GM19463 (cell line): ENCODE data around the gene ZNF407.
"Not testable (repeated sequence)": the region's sequence is repeated elsewhere in the genome, so short reads cannot be mapped to it uniquely, and the experiment has no call there.

Experiments used
- ATAC-seq: cut with Tn5 transposase; IDR thresholded peaks from one replicate; pipeline ENCODE4 v1.9.1; 2021; ENCODE audit warnings: mild to moderate bottlenecking, moderate library complexity; ENCODE audit not compliant: unreplicated experiment

Gene ZNF407

GRCh38 chr18:75085676-75086075 lies 488.0 kb downstream of the ZNF407 start:
- ATAC-seq = not testable (repeated sequence)

GRCh38 chr18:75086494-75087034 lies 488.9 kb downstream of the ZNF407 start:
- no peak for ATAC-seq

DNA sequence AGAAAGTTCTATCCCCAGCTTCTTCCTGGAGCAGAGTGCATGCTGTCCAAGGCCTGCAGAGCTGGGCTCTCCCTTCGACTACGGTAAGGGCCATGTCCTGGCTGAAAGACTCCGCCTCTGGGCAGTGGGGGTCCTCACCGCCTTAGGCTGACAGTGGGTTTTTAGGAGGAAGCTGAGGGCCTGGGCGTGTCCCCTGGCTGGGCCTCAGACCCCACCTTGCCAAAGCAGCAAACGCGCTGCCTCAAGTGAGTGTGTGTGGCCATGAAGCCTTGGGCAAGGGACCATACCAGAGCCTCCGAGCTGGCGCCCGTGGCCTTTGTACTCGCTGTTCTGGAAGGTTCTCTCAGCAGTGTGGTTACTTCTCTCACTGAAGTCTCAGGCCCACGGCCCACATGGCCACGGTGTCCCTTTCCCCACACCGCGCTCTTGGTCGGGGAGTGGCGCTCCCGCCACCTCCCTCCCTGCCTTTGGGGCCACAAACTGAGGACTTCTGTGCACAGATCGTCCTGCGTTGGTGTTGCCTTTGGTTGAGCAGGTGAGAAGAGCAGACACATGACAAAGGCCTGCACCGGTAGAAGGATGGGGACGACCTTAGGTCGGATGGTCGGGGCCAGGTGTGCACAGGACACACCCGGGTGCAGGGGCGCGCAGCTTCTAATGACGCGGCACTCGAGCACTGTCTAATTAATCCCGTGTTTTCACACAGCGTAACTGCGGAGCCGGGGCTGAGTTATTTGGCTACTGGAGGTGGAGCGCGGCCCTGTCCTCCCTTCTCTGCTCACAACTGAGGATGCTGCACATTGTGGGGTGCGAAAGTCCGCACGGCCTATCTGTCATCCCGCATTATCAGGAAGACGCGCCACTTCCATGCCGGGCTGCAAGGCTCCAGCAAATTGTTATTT lies 489.7 kb downstream of the ZNF407 start:
- ATAC-seq = no peak

DNA sequence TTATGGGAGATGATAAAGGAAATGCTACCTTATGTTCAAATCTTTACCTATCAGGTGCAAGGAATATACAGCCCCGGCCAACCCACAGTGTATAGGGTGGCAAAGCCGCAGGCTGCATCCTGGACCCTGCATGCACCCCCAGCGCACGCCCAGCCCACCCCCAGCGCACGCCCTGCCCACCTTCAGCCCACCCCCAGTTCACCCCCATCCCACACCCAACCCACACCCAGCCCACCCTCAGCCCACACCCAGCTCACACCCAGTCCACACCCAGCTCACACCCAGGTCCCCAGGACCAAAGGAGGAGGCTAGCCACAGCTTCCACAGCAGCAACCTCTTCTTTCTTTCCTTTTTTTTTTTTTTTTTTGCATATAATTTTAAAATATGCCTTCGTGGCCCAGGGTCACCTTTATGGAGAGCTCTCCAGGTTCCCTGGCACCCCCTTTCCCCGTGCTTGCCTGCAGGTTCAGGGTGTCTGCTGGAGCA lies 490.4 kb downstream of the ZNF407 start:
- ATAC-seq = no peak

DNA sequence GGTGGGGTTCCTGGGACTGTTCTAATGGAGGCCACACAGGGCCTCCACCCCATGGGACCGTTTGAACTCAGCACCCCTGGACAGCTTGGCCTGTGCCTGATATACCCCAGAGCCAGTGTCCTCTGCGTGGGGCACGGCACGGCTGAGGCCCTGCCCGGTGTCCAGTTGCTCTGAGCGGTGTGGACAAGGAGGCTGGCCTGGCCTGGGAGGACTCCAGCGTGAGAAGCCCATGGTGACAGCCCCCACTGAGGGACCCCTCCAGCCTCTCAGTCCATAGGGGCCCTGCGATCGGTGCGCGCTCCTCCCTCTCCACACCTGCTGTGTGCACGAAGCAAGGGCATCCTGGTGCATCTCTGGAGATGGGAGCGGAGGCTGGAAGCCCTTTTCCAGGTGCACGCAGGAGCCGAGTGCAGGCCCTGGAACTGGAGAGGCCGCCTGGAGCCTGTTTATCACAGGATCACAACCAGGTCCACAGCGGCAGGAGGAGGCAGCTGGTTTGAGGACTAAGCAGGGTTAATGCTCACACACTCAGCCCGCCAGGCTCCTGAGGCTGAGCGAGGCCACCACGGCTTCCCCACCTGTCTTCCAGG lies 491.0 kb downstream of the ZNF407 start:
- ATAC-seq = no peak

GRCh38 chr18:75089748-75090327 lies 492.2 kb downstream of the ZNF407 start:
- ATAC-seq = no peak

GRCh38 chr18:75090336-75090735 lies 492.7 kb downstream of the ZNF407 start:
- no peak for ATAC-seq

GRCh38 chr18:75097491-75098225 lies 500.0 kb downstream of the ZNF407 start:
- no peak for ATAC-seq

GRCh38 chr18:75100832-75101630 lies 503.4 kb downstream of the ZNF407 start:
- no peak for ATAC-seq

DNA sequence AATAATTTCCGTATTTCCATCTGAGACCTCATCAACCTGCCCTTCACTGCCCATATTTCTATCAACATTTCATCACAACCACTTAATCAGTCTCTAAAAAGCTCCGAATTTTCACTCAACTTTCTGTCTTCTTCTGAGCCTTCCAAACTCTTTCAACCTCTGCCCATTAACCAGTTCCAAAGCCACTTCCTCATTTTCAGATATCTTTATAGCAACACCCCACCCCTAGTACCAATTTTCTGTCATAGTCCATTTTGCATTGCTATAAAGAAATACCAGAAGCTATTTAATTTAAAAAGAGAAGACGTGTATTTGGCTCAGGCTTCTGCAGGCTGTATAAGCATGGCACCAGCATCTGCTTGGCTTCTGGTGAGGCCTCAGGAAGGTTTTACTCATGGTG lies 504.2 kb downstream of the ZNF407 start:
- no peak for ATAC-seq

GRCh38 chr18:75104029-75104428 lies 506.4 kb downstream of the ZNF407 start:
- ATAC-seq = not testable (repeated sequence)

- no peak for ATAC-seq
Measured at GRCh38 chr18:75104483-75104882, 506.8 kb downstream of the ZNF407 start.

- ATAC-seq = no peak
Measured at GRCh38 chr18:75105551-75106254, 508.0 kb downstream of the ZNF407 start.

DNA sequence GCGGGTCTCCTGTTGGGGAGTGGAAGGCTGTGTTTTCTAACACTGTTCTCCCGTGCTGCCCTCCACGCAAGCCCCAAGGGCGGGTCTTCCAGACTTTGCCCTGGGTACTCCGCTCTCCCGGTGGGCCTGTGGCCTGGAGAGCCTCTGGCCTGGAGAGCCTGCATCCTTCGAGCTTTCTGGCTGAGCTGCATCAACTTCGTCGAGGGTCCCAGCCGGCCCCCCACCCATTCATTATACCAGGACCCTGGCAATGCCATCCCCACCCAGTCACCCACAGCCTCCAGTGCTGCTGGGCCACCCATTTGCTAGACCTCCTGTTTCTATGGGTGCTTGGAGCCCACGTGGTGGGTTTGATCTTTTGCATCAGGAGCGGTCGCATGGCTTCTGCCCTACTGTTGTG lies 509.1 kb downstream of the ZNF407 start:
- ATAC-seq = no peak

- no peak for ATAC-seq
Measured at GRCh38 chr18:75107196-75107930, 509.7 kb downstream of the ZNF407 start.

DNA sequence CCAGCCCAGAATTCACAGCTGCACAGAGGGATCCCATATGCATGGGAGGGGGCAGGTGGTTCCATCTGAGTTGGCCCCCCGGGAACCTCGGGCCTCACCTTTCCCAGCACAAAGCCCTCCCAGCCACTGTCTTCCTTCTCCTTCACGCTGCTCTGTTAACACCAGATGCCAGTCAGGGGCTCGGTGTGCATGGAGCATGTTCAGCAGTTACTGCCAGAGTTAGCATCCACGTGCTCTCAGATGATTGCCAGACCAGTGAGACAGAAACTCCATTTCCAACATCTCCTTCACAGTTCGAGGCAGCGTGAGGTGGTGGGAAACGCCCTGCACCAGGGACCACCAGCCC lies 510.2 kb downstream of the ZNF407 start:
- ATAC-seq = no peak

DNA sequence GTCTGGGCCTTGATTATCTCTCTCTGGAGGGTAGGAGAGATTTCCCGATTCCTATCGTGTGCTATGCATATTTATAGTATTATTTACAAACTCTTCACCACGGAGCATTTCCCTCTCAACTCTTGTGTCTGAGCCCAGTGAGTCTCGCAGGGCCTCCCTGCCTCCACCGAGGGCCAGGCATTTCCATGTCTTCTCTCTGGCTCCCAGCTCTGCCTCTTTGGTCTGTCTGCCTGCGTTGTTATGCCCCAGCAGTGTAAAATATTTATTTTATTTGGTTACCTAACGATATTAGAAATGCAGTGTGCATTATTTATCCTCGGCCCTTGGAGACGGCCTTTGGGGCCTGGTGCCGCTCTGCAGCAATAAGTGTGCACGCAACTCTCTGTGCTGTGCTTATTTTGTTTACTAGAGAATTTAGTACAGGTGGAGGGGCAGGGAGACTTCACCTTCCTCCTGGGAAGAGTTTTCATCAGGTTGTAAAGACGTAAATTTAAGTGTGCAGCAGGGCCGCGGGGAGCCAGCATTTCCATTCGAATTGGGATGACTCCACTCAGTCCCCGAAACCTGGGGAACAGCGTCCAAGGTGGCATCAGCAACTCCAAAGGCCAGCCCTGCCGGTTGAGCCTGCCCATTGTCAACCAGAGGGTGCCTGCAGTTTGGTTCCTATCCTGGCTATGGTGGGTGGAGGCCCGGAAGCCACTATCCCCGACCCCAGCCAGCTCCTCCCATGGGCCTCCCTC lies 511.1 kb downstream of the ZNF407 start:
- ATAC-seq = no peak

DNA sequence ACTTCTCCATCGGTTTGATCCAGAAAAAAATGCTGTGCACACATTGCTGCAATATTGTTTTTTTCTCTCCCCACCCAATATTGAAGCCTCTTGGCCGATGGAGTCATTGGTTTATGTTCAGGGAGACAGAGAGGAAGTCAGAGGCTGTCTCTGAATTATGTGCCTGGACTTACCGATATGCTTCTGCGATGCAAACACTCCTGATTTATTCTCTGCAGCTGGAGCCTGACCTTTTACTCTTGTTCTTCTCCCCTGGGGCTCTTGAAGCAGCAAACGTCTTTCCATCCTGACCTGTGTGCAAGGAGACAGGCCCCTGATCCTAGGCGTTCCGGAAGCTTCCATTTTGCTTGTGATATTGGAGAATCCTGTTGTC lies 511.6 kb downstream of the ZNF407 start:
- no peak for ATAC-seq
